GM12878 (cell line): Measurements from ENCODE around the gene SACM1L. TPM values are rescaled to one million over a fixed set of nuclear protein-coding genes. Genes with fewer than 3 reads are reported as not detected.

Experiments
- ATAC-seq: fragments of 200-7000 bp; cut with Tn5 transposase; 3 replicates; pipeline ENCODE4 v1.9.1; 2020; ENCODE audit warnings: mild to moderate bottlenecking, moderate library complexity
- BruUV-seq: library from RNA; stranded (reverse); fragments of 400-500 nt; replicated peaks from 2 replicates; lab custom pipeline; 2021; lab: Mats Ljungman, UMichigan
- CTCF ChIA-PET: fragments of 300-600 bp; sonication (Branson Sonifier 250); formaldehyde crosslinking; extraction: SDS; loops from one replicate; lab custom pipeline; 2021; ENCODE audit warnings: inconsistent platforms; lab: Yijun Ruan, JAX
- POLR2A ChIA-PET: fragments of 350-600 bp; formaldehyde crosslinking; extraction: SDS; loops from one replicate; lab custom pipeline; 2021; ENCODE audit warnings: inconsistent platforms; lab: Charles Lee
- RAD21 ChIA-PET: fragments of 300-600 bp; sonication (Branson Sonifier 250); formaldehyde crosslinking; loops from one replicate; lab custom pipeline; 2023; ENCODE audit warnings: antibody characterized with exemption; ENCODE audit not compliant: unreplicated experiment; lab: Charles Lee
- SMC1A ChIA-PET: fragments of 300-600 bp; sonication (Branson Sonifier 250); formaldehyde crosslinking; loops from one replicate; lab custom pipeline; 2023; ENCODE audit not compliant: unreplicated experiment, uncharacterized antibody; lab: Charles Lee
- DNase-seq: peaks from one replicate; pipeline ENCODE4 v3.0.0-alpha.2; 2011; ENCODE audit warnings: low read depth, low spot score
- FAIRE-seq: peaks from 3 replicates; lab custom pipeline; 2011; peaks lifted over from hg19 to GRCh38; lab: Jason Lieb, UNC
- H2AFZ ChIP-seq: 2 replicates; pipeline ENCODE4 v1.6.0; 2011; ENCODE audit warnings: low read depth, low read length, control low read depth; ENCODE audit not compliant: control insufficient read depth
- H3K27ac ChIP-seq: 2 replicates; pipeline ENCODE4 v1.5.1; 2011; ENCODE audit warnings: control low read depth; ENCODE audit not compliant: control insufficient read depth, insufficient read depth
- H3K27me3 ChIP-seq, 2 experiments: replicated peaks in 1 of 2; 2 replicates each; pipeline versions ENCODE4 v1.6.0 to v1.6.1; 2011; ENCODE audit warnings: low read length in 1 of 2; ENCODE audit not compliant: control insufficient read depth in 2 of 2, insufficient read depth in 2 of 2
- H3K36me3 ChIP-seq, 2 experiments: 2 replicates each; pipeline ENCODE4 v1.5.1; 2011; ENCODE audit warnings: low read length in 1 of 2; ENCODE audit not compliant: control insufficient read depth in 2 of 2, insufficient read depth in 2 of 2
- H3K4me1 ChIP-seq: 2 replicates; pipeline ENCODE4 v1.6.1; 2011; ENCODE audit warnings: mild to moderate bottlenecking, low read length, moderate library complexity, mixed read lengths; ENCODE audit not compliant: control insufficient read depth, insufficient read depth
- H3K4me2 ChIP-seq: 2 replicates; pipeline ENCODE4 v1.6.0; 2011; ENCODE audit warnings: control low read depth; ENCODE audit not compliant: control insufficient read depth, insufficient read depth
- H3K4me3 ChIP-seq: fragments of 200-600 bp; sonication (generic); 2 replicates; pipeline ENCODE4 v1.5.1; 2016
- H3K79me2 ChIP-seq: 2 replicates; pipeline ENCODE4 v1.6.0; 2011; ENCODE audit warnings: low read length; ENCODE audit not compliant: control insufficient read depth, insufficient read depth
- H3K9ac ChIP-seq: 2 replicates; pipeline ENCODE4 v1.8.0; 2011; ENCODE audit warnings: low read length, control low read depth, mixed read lengths; ENCODE audit not compliant: control insufficient read depth, insufficient read depth
- H3K9me3 ChIP-seq: replicated peaks from 3 replicates; pipeline ENCODE4 v1.5.1; 2011; ENCODE audit warnings: mild to moderate bottlenecking, low read length; ENCODE audit not compliant: control insufficient read depth, insufficient read depth
- H4K20me1 ChIP-seq: 2 replicates; pipeline ENCODE4 v1.6.0; 2011; ENCODE audit not compliant: control insufficient read depth, insufficient read depth
- BMI1 ChIP-seq: fragments of 450-650 bp; IDR thresholded peaks from 2 replicates; pipeline ENCODE4 v1.6.1; 2016; ENCODE audit warnings: mild to moderate bottlenecking, moderate library complexity, borderline replicate concordance
- EGR1 ChIP-seq, 2 experiments: IDR thresholded peaks; 1 replicate in 1 of 2; 2 replicates in 1 of 2; pipeline ENCODE4 v1.6.1; 2011 to 2012; ENCODE audit warnings: low read depth in 2 of 2, low read length in 2 of 2, borderline replicate concordance in 1 of 2, mild to moderate bottlenecking in 1 of 2, moderate library complexity in 1 of 2
- ETV6 ChIP-seq, 2 experiments: fragments of 450-650 bp in 1 of 2; IDR thresholded peaks in 1 of 2; conservative IDR thresholded peaks in 1 of 2; 2 replicates each; pipeline ENCODE4 v1.6.1; 2014; ENCODE audit warnings: antibody characterized with exemption in 1 of 2, borderline replicate concordance in 1 of 2, low read depth in 1 of 2, mild to moderate bottlenecking in 1 of 2, moderate library complexity in 1 of 2
- HCFC1 ChIP-seq: fragments of 150-350 bp; IDR thresholded peaks from 2 replicates; pipeline ENCODE4 v1.6.1; 2014; ENCODE audit warnings: low read length
- POLR2AphosphoS5 ChIP-seq: IDR thresholded peaks from 2 replicates; pipeline ENCODE4 v1.6.1; 2011; ENCODE audit warnings: mild to moderate bottlenecking, low read length, inconsistent platforms
- RB1 ChIP-seq: fragments of 450-650 bp; formaldehyde crosslinking; IDR thresholded peaks from 2 replicates; pipeline ENCODE4 v1.6.1; 2017; ENCODE audit warnings: mild to moderate bottlenecking, borderline replicate concordance
- RBBP5 ChIP-seq: fragments of 200-600 bp; sonication (generic); conservative IDR thresholded peaks from 2 replicates; pipeline ENCODE4 v1.6.1; 2016
- RUNX3 ChIP-seq: IDR thresholded peaks from 2 replicates; pipeline ENCODE4 v1.6.1; 2012; ENCODE audit warnings: low read length, inconsistent platforms
- TCF7 ChIP-seq: IDR thresholded peaks from 2 replicates; pipeline ENCODE4 v1.6.1; 2014; ENCODE audit warnings: antibody characterized with exemption, borderline replicate concordance
- WGBS: methylation state at CpG from one replicate; pipeline ENCODE4 v1.1.6; 2016; ENCODE audit warnings: low lambda C conversion rate; ENCODE audit not compliant: insufficient replicate concordance, insufficient coverage; ENCODE audit errors: missing lambda C conversion rate; 5-methylcytosine and 5-hydroxymethylcytosine counted together
- in situ Hi-C: fragments of 300-500 bp; cut with MboI; formaldehyde crosslinking; loops from 9 replicates; pipeline ENCODE4 v1.14.3; 2018; ENCODE audit warnings: mixed read lengths
- intact Hi-C: fragments of 100-400 bp; cut with micrococcal nuclease; formaldehyde crosslinking; loops from one replicate; pipeline ENCODE4 v1.14.2; 2022; ENCODE audit not compliant: unreplicated experiment
- polyA plus RNA-seq, 11 experiments: library from polyadenylated mRNA; depleted of rRNA in 4 of 11; unstranded in 6 of 11; stranded (reverse) in 5 of 11; fragments of >200 nt; fragmentation: Nextera tagmentation in 4 of 11; fragmentation: Illumina TruSeq in 1 of 11; extraction: Ambion mirVana in 4 of 11; extraction: Trizol in 1 of 11; gene quantifications; 1 replicate in 1 of 11; 2 replicates in 10 of 11; pipeline versions ENCODE4 v1.2.1 to v1.2.3, GENCODE V29; 2011 to 2016; ENCODE audit warnings: inconsistent platforms in 2 of 11, missing spikeins in 2 of 11, low read depth in 1 of 11
- total RNA-seq, 4 experiments: library from RNA; depleted of rRNA in 3 of 4; stranded (reverse); fragments of >200 nt in 3 of 4; fragmentation: Illumina TruSeq in 1 of 4; extraction: Trizol in 1 of 4; gene quantifications; 2 replicates each; pipeline versions ENCODE4 v1.2.1 to v1.2.3, GENCODE V29; 2013 to 2021
- TF ChIP-seq, protein P1 (sequence below): fragments of 450-650 bp; IDR thresholded peaks from 2 replicates; pipeline ENCODE4 v1.6.1; 2017; ENCODE audit warnings: mild to moderate bottlenecking, moderate library complexity
- TF ChIP-seq, protein P2 (sequence below): fragments of 450-650 bp; IDR thresholded peaks from 2 replicates; pipeline ENCODE4 v1.6.1; 2016; ENCODE audit warnings: mild to moderate bottlenecking

SACM1L gene
- total and polyA plus RNA-seq, 10 of the 15 experiments (the other 5 are each of a cell fraction or from before 2014, with no cell fraction given), result 16.5 to 48.3 (median 28.9) TPM

DNA sequence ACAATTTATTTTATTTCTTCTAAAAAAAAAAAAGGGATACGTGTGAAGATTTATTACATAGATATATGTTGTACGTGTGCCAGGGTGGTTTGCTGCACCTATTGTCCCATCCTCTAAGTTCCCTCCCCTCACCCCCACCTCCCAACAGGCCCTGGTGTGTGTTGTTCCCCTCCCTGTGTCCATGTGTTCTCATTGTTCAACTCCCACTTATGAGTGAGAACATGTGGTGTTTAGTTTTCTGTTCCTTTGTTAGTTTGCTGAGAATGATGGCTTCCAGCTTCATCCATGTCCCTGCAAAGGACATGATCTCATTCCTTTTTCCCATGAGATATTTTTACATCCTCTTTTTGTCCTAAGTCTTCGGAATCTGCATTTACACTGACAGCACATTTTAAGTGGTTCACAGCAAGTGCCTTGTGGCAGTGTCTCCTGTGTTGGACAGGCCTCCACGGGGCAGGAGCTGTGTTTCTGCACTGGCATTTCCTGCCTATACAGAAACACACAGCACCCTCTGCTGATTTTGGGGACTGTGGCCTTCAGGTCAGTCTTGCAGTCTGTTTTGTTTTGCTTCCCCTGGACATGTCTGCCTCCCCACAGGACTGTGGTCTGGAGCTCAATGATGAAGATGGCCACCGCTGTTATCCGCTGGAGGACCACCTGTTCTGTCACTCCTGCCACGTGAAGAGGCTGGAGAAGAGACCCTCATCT, 12.7 kb upstream of the SACM1L start:
- CTCF ChIA-PET, result interaction anchor here (1.1 to 4.2 kb wide), 2 partner anchors 16 to 165 kb away, joined by 3 to 21 read pairs; no protein-coding TSS in a partner anchor
- SMC1A ChIA-PET, result interaction anchor here (2.2 kb wide), 1 partner anchor 17 kb away, joined by 9 read pairs; no protein-coding TSS in a partner anchor
- in situ Hi-C loops, result no loop called here
- POLR2A ChIA-PET, result no interaction called here
- no peaks in the 10 kb centered on the region for H3K4me1 ChIP-seq
- no peak overlapping the region for H3K9ac ChIP-seq
- no peak overlapping the region for H2AFZ ChIP-seq
- no peaks in the 10 kb centered on the region for H3K79me2 ChIP-seq
- no peaks in the 10 kb centered on the region for H4K20me1 ChIP-seq
- WGBS, result 94% methylated on average over 7 of the region's 7 CpGs
- H3K4me3 ChIP-seq, result no peak overlapping the region
- H3K27ac ChIP-seq, result no peak overlapping the region
- FAIRE-seq (no peak), DNase-seq (no peak), ATAC-seq (no peak)
- TF ChIP-seq POLR2AphosphoS5 (no peak), RUNX3 (no peak), HCFC1 (no peak), TCF7 (no peak), RBBP5 (no peak), BMI1 (no peak), EGR1 (IDR thresholded peaks at IDR 0.05; ENCODE audit: borderline replicate concordance in 1 of 2, low read depth in 2 of 2, low read length in 2 of 2) (no peak), ETV6 (conservative IDR thresholded peaks at IDR 0.05 in 1 of 2, IDR thresholded peaks at IDR 0.05 in 1 of 2; ENCODE audit: borderline replicate concordance in 1 of 2, low read depth in 1 of 2) (no peak), RB1 (no peak)
- TF ChIP-seq, protein P1, sequence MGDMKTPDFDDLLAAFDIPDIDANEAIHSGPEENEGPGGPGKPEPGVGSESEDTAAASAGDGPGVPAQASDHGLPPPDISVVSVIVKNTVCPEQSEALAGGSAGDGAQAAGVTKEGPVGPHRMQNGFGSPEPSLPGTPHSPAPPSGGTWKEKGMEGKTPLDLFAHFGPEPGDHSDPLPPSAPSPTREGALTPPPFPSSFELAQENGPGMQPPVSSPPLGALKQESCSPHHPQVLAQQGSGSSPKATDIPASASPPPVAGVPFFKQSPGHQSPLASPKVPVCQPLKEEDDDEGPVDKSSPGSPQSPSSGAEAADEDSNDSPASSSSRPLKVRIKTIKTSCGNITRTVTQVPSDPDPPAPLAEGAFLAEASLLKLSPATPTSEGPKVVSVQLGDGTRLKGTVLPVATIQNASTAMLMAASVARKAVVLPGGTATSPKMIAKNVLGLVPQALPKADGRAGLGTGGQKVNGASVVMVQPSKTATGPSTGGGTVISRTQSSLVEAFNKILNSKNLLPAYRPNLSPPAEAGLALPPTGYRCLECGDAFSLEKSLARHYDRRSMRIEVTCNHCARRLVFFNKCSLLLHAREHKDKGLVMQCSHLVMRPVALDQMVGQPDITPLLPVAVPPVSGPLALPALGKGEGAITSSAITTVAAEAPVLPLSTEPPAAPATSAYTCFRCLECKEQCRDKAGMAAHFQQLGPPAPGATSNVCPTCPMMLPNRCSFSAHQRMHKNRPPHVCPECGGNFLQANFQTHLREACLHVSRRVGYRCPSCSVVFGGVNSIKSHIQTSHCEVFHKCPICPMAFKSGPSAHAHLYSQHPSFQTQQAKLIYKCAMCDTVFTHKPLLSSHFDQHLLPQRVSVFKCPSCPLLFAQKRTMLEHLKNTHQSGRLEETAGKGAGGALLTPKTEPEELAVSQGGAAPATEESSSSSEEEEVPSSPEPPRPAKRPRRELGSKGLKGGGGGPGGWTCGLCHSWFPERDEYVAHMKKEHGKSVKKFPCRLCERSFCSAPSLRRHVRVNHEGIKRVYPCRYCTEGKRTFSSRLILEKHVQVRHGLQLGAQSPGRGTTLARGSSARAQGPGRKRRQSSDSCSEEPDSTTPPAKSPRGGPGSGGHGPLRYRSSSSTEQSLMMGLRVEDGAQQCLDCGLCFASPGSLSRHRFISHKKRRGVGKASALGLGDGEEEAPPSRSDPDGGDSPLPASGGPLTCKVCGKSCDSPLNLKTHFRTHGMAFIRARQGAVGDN, result no peak
- TF ChIP-seq, protein P2, sequence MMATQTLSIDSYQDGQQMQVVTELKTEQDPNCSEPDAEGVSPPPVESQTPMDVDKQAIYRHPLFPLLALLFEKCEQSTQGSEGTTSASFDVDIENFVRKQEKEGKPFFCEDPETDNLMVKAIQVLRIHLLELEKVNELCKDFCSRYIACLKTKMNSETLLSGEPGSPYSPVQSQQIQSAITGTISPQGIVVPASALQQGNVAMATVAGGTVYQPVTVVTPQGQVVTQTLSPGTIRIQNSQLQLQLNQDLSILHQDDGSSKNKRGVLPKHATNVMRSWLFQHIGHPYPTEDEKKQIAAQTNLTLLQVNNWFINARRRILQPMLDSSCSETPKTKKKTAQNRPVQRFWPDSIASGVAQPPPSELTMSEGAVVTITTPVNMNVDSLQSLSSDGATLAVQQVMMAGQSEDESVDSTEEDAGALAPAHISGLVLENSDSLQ, result no peak
- H3K27me3 ChIP-seq, result no peaks in the 10 kb centered on the region
- intact Hi-C loops, result no loop called here
- no TSS peak for BruUV-seq
- peaks cover 30 to 56% of the 10 kb centered on the region in 2 experiments for H3K36me3 ChIP-seq
- RAD21 ChIA-PET, result no interaction called here
- H3K9me3 ChIP-seq, result no peaks in the 10 kb centered on the region
- H3K4me2 ChIP-seq, result no peak overlapping the region
